Head of caudate nucleus (tissue), 42 donors: ENCODE data around the gene ACTR10.

Experiments used
- DNase-seq, 42 donors: peaks; one replicate each; pipeline versions ENCODE4 v3.0.0 to v3.0.0-alpha.2; 2020 to 2021; ENCODE audit warnings: mixed read lengths in 7 of 42
- intact Hi-C: fragments of 100-400 bp; cut with DNase I; formaldehyde crosslinking; loops from one replicate; pipeline ENCODE4 v1.15.0; 2022

ACTR10 gene

DNA sequence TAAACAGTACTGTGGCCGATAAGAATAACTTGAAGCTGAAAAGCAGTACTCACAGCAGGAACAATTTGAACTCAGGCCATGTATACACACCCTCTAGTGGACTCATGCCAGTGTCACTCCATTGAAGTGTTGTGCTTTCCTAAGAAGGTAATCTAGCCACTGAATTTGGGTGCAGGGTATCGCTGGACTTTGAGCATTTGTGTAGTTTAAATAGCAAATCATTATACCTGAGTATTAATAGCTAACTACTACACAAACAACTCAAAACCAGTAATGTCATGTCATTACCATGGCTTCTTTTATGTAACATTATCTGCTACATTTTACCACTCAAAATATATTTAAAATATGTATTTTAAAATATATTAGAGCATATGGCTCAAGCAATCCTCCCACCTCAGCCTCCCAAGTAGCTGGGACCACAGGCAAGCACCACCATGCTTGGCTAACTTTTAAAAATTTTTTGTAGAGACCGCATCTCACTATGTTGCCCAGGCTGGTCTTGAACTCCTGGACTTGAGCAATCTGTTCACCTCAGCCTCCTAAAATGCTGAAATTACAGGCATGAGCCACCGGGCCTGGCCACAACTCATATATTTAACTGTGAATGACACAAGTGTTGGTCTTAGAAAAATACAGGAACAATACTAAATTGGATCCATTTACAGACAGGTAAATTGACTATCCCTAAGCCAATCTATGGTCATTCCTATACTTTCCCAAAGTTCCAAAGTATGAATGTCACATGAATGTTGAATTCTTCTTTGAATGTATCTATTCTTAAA, 72.8 kb downstream of the ACTR10 start:
- DNase-seq: no peak
- intact Hi-C loops: no loop called here

DNA sequence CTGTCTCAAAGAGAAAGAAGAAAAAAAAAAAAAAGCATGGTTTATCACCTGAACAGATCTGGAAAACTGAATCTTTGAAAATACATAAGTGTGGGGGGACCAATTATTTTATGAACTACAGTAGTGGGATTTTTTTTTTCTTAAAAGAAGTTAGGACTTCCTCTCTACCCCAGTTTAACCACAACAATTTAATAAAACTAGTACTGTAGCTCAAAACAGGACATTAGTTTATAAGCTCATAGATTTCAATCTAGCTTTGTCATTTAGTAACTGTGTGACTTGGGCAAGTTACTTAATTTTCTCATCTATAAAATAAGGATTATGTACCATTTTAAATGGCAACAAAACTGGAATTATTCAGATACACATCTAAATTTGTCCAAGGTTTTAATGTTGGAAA, 74.9 kb downstream of the ACTR10 start:
- intact Hi-C loops: no loop called here
- DNase-seq: no peak

DNA sequence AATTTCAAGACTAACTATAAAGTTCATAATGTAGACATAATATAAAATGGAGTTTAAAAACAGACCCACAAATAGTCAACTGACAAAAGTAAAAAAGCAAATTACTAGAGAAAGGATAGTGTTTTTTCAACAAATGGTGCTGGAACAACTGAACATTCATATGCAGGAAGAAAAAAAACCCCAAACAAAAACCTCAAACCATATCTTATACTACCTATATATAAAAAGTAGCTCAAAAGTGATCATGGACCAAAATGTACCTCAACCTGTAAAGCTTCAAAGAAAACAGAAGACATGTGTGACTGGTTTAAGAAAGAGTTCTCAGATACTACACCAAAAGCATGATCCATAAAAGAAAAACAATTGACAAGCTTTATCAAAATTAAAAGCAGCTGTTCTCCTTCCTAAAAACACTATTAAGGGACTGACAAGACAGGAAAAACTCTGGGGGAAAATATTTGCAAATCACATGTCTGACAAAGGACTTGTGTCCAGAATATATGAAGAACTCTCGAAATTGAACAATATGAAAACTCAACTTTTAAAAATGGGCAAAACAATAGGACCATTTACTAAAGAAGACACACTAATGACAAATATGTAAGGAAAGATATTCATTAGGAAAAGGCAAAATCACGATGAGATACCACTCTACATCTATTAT, 75.7 kb downstream of the ACTR10 start:
- intact Hi-C loops: no loop called here

DNA sequence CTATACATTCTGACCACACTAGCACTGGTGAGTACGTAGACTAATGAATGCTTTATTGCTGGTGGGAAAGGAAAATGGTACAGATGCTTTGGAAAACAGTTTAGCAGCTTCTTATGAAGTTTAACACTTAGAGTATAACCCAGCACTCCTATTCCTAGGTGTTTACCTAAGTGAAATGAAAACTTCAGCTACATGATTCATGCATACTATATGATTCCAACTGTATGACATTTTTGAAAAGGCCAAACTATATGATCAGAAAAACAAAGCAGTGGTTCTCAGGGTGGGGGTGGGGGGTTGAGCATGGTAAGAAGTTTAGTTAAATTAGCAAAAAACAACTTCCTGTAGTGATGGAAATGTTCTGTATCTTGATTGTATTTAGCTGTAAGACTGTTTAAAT, 76.3 kb downstream of the ACTR10 start:
- no peak for DNase-seq
- intact Hi-C loops: no loop called here

More for the DNA sequence above, 75.7 kb downstream of the ACTR10 start:
- no peak for DNase-seq

DNA sequence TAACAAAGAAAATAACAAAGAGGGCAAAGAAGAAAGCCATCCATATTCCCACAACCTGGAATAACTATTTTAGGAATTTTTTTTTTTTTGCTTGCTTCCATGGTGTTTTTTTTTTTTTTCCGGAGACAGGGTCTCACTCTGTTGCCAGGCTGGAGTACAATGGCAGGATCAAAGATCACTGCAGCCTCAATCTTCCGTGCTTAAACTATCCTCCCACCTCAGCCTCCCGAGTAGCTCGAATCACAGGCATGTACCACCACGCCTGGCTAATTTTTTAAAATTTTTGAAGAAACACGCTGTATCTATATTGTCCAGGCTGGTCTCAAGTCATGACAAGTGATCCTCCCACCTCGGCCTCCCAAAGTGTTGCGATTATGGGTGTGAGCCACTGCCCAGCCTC, 78.2 kb downstream of the ACTR10 start:
- intact Hi-C loops: no loop called here
- DNase-seq: no peak

DNA sequence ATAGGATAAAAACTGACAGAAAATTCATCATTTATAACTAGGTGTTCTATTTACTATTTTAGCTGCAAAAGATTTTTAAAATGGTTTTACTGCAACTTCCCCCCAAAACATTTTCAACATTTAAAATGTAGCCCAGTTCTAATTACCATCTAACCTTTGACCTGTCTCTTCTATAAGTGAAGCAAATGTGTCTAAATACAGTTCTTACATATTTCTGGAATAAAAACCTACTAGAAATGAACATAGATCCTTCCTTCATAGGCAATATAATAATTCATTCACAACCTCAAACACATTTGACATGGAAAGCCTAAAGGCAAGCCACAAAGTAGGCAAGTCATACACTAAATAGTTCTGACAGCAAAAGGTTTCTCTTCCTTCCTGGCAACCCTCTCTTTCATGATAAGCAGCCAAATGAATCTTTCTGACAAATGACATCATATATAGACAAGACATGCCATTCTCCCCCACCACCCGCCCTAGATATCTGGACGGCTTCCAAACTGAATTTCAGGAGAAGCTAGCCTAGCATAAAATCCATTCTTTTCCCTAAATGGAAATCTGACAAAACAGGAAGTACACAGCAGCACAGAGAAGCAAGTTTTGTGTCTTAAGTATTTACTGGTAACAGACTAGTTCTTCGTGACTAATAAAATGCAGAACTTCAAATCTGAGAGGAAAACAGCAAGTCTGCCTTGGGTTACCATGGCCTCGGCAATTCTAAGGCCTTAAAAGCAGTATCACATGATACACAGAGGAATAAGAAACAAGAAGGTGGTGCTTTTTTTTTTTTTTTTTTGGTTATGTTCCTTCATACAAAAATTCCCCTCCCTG, 81.2 kb downstream of the ACTR10 start:
- DNase-seq: peak in 33 of 42 donors; percentile 17 to 79 (median 49)
- intact Hi-C loops: no loop called here

DNA sequence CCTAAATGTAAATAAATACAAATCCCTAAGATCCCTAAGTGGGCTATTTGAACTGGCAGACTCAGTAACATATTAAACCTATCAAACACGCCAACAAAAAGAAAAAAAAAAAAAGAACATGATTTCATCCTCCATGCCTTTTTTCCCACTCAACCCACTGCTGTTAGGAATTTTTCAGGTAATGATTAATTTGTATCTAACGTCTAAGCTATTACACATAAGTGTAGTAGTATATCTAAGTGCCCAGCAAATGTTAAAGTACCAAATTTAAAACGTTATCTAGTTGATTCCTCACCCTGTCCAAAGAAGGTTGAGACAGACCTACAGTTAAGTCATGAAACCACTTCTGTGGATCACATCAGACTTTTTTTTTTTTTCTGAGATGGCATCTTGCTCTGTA, 82.0 kb downstream of the ACTR10 start:
- no peak for DNase-seq
- intact Hi-C loops: no loop called here

DNA sequence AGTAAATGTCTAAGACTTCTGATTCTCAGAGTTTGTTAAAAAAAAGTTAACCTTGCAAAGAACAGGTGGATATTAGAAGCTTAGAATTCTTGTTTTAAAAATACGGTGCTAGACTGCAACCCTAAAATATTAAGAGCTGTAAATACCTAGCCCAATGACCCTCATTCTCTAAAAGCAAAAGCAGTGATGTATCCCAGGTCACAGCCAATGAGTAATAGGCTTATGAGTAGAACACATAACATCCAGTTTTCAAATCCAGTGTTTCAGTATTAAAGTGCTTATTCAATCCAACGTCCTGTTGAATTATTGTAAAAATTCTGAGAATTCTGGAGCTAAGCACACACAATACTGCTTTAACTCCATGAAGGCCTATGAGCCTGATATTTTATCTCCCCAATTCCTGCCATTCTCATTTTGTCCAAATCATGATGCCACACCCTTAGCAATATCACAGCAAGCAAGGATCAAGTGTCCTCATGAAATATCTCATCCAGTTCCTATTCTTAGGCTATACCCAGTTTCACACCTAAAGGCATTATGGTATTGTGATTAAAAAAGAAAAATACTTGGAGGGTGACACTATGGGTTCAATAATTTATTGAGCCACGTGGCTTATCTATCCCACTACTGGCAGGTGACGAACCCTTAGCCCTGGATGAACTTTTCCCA, 83.1 kb downstream of the ACTR10 start:
- intact Hi-C loops: no loop called here
- no peak for DNase-seq

DNA sequence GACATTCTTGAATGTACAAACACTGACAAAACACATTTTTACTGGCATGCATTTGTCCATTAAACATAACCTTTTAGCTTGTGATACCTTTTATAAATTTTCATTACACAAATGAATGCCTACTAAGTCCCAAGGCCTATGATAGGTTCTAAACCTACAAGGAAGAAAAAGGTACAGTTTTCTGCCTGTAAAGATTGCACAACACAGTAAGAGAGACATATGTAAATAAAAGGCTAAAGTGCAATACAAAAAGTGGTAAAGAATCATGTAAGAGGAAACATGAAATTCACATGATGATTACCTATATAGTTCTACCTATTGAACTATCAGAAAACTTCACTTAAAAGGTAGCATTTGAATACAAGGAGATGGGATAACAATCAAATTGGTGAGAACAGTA, 83.8 kb downstream of the ACTR10 start:
- intact Hi-C loops: no loop called here
- no peak for DNase-seq

DNA sequence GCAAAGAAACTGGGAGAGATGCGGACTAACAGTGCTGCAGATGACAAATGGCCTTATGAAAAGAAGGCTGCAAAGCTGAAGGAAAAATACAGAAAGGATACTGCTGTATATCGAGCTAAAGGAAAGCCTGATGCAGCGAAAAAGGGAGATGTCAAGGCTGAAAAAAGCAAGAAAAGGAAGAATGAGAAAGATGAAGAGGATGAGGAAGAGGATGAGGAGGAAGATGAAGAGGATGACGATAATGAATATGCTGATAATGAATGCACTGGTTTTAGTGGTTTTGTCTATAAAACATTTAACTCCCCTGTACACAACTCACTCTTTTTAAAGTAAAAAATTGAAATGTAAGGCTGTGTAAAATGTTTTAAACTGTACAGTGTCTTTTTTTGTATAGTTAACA, 85.2 kb downstream of the ACTR10 start:
- no peak for DNase-seq
- intact Hi-C loops: no loop called here
